MM.1S (cell line): ENCODE results near the gene MEGF6.

ENCODE experiments used
- EZH2 ChIP-seq: fragments of 300-600 bp; sonication (generic); optimal IDR thresholded peaks from 2 replicates; pipeline ENCODE3; 2017; ENCODE audit warnings: low read depth, mild to moderate bottlenecking, antibody characterized with exemption, low read length, mixed read lengths
- EZH2phosphoT487 ChIP-seq: fragments of 300-600 bp; sonication (generic); IDR thresholded peaks from 2 replicates; pipeline ENCODE4 v1.6.1; 2018; ENCODE audit warnings: antibody characterized with exemption, low read length
- TF ChIP-seq, protein P1 (sequence below): fragments of 300-600 bp; sonication (generic); IDR thresholded peaks from 2 replicates; pipeline ENCODE4 v1.5.1; 2016; ENCODE audit warnings: antibody characterized with exemption, low read length, mixed read lengths

DNA sequence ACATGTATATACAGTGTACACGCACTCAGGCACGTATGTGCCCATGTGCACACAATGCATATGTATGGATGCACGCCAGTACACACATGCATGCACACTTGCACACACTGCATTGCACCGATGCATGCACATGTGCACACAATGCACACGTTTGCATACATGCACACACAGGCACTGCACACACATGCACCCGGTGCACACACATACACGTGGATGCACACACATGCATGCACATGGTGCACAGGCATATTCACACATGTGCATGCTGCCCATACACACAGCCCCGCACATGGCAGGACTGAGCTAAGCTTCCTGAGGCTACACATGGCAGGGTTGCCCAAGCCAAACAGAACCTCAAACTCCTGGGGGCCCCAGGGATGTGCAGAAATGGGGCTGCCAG lies 137.3 kb downstream of the MEGF6 start:
- TF ChIP-seq EZH2phosphoT487 (no peak), EZH2 (no peak)
- TF ChIP-seq, protein P1, sequence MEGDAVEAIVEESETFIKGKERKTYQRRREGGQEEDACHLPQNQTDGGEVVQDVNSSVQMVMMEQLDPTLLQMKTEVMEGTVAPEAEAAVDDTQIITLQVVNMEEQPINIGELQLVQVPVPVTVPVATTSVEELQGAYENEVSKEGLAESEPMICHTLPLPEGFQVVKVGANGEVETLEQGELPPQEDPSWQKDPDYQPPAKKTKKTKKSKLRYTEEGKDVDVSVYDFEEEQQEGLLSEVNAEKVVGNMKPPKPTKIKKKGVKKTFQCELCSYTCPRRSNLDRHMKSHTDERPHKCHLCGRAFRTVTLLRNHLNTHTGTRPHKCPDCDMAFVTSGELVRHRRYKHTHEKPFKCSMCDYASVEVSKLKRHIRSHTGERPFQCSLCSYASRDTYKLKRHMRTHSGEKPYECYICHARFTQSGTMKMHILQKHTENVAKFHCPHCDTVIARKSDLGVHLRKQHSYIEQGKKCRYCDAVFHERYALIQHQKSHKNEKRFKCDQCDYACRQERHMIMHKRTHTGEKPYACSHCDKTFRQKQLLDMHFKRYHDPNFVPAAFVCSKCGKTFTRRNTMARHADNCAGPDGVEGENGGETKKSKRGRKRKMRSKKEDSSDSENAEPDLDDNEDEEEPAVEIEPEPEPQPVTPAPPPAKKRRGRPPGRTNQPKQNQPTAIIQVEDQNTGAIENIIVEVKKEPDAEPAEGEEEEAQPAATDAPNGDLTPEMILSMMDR, result no peak
